IPS DF 4.7 (cell line): Measurements from ENCODE around the gene ART3.

Source experiments
- DNase-seq: peaks from one replicate; pipeline ENCODE4 v3.0.0-alpha.2; 2013; ENCODE audit warnings: low spot score; ENCODE audit errors: extremely low read depth

The ART3 gene

DNA sequence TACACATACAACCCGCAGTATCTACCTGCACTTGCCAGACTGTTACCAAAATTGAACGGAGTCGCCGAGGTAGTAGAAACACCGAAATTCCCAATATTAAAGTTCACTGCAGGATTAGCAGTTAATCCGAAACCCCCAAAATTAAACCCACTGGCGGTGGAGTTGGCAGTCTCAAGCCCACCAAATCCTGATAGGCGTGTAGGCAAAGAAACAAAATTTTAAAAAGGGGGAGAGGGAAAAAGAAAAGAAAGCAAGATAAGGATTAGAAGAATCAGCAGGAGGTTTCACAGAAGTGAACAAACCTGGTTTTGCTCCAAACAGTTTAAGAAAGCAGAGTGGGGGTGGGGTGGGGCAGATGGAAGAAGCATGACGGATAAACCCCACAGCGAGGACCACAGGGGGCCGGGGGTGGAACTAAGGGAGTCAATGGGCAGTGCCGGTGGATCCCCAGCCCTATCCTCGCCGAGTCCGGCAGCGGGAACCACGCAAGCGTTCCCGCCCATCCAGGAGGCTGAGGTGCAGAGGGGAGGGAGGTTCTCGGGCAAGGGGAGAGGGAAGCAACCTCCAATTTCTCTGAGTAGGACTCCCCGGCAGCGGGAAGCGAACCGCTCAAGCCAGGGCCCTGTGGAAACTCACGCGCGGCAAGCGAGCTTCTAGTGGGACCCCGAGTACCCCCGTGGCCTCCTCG lies 73.1 kb downstream of the ART3 start:
- peak; percentile 80 for DNase-seq

DNA sequence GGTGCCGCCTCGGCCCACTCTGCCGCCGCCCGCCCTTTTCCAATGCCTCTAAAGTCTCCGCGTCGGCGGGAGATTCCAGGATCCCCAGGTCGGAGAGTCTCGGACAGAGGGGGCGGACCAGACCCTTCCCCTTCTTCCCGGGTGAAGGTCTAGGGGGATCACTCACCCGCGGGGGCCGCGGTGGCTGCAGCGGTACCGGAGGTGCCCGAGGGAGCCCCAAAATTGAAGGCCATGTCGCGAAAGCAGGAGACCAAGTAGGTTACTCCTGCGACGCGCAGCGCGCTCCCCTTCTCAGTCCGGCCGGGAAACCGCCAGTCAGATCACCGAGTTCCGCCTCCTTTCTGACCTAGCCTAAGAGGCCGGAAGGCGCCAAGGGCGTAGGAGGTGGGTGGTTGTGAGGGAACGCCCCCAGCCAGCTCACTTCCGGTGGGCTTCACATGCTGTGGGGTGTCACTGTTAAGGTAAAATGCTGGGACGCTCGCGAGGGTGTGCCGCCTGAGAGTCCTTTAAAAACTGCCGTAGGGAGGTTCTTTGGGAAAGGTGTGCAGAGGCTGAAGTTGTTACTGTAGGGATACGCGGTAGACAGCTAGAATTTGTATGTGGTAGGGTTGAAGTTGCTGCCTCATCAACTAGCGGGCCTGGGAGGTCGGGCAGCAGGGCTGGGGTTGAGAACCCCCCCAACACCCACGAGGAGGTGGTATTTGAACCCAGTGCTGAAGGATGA lies 73.8 kb downstream of the ART3 start, which contains the start of gene NUP54:
TSS of gene NUP54 (minus strand) at position 256 of the 724 bp plus-strand sequence. CDS start at position 233, 23 bp downstream.
- peak; percentile 91 for DNase-seq

DNA sequence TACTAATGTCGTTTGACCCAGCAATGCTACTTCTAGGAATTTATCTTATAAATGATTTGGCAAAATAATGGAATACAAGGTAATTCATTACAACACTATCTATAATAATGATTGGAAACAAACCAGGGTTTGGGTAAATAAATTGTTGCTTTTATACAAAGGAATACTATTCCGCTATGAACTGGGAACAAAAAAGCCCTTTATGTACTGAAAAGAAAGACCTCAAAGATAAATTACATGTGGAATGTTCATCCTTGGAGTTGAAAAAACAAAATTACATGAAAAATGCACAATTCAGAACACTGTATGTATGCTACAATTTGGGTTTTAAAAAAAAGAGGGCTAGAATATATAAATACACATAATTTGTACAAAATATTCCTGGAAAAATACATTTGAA lies 78.8 kb downstream of the ART3 start:
- no peak for DNase-seq

DNA sequence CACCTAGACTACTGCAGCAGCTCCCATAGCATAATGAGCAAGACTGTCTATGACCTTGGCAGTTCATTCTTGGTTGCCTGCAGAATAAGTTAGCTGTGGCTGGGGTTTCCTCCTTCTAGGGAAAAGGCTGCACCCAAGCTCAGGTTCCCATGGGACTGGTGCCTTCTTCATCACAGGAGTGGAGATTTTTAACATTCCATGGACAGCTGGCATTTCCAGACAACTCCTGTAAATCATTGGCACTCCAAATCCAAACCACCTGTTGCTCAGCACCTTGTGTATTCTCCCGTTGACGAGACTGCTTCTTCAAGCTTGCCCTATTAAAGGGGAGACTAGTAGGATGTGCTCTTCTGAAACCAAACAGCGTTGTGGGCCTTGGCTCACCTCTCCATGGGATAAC lies 81.5 kb downstream of the ART3 start:
- no peak for DNase-seq

DNA sequence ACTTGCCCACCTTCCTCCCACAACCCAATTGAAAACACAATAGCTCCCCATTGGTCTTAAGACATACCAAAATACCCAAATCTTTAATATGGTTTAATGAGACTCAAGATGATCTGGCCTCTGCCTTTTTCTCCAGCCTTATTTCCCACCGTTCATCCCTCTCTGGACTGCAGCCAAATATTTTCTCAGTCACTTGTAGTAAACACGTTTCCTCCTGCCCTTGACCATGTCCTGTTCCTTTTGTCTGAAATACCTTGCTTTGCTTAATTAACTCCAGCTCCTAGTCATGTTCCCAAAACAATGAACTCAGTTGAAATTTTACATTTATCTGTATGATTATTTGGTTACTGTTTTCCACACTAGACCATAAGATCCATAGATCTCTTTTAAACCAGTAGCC lies 82.1 kb downstream of the ART3 start:
- DNase-seq: no peak

DNA sequence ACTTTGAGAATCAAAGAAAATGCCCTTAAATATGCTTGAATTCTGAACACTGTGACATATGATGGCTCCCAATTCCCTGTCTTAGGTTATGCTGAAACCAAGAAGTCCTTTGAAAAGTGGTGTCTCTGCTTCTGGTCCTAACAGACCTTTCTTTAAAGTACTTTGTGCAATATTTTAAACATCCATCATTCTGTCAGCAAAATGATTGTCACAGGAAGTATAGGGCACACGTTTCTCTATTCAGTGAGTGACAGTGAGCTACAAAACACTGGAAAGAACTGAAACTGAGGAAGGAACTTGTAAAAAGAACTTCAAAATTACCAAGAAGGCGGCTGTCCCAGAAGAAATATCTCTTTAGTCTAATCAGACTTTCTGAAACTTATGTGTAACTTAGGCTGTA lies 85.8 kb downstream of the ART3 start:
- no peak for DNase-seq
